HepG2 (cell line): ENCODE data around the gene PGPEP1. TPM values are rescaled to one million over a fixed set of nuclear protein-coding genes. Genes with fewer than 3 reads are reported as not detected.
A peak's percentile ranks its signal among the peaks of the same experiment; 100 is the strongest.

Experiments used
- ARID3A ChIP-seq: IDR thresholded peaks from 2 replicates; pipeline ENCODE4 v1.6.1; 2012; ENCODE audit warnings: low read depth, low read length, improper control_type of control experiment
- ARNTL ChIP-seq: sonication (generic); formaldehyde crosslinking; IDR thresholded peaks from 2 replicates; pipeline ENCODE4 v1.4.0; 2020; ENCODE audit warnings: mild to moderate bottlenecking, missing genetic modification reagents
- BHLHE40 ChIP-seq: IDR thresholded peaks from 2 replicates; pipeline ENCODE4 v1.6.1; 2011; ENCODE audit warnings: low read length, improper control_type of control experiment
- CBX2 ChIP-seq, 2 experiments: fragments of 200-600 bp in 1 of 2; sonication (generic); formaldehyde crosslinking in 1 of 2; IDR thresholded peaks; 2 replicates each; pipeline versions ENCODE4 v1.7.0 to v1.8.1; 2018 to 2022; ENCODE audit warnings: low read depth in 2 of 2, low read length in 1 of 2, mild to moderate bottlenecking in 1 of 2, missing genetic modification reagents in 1 of 2
- GATAD2A ChIP-seq: IDR thresholded peaks from 2 replicates; pipeline ENCODE4 v1.6.1; 2016
- KLF6 ChIP-seq: IDR thresholded peaks from 2 replicates; pipeline ENCODE4 v1.8.0; 2016; ENCODE audit warnings: missing biosample characterization, missing genetic modification reagents
- MXD3 ChIP-seq: IDR thresholded peaks from 2 replicates; pipeline ENCODE4 v1.6.1; 2016; ENCODE audit warnings: mild to moderate bottlenecking, missing biosample characterization, missing genetic modification reagents
- PTBP1 ChIP-seq: fragments of 200-400 bp; formaldehyde crosslinking; IDR thresholded peaks from 2 replicates; pipeline ENCODE4 v1.6.1; 2018; ENCODE audit warnings: low read length, low read depth; ENCODE audit not compliant: poor library complexity, severe bottlenecking
- REXO4 ChIP-seq: sonication (generic); formaldehyde crosslinking; IDR thresholded peaks from 2 replicates; pipeline ENCODE4 v1.8.0; 2022; ENCODE audit warnings: missing genetic modification reagents, mild to moderate bottlenecking, borderline replicate concordance
- SSRP1 ChIP-seq: IDR thresholded peaks from 2 replicates; pipeline ENCODE4 v1.6.1; 2016; ENCODE audit warnings: control low read depth
- TEAD2 ChIP-seq: sonication (generic); formaldehyde crosslinking; IDR thresholded peaks from 2 replicates; pipeline ENCODE4 v1.9.0; 2021; ENCODE audit warnings: missing genetic modification reagents
- THAP11 ChIP-seq: IDR thresholded peaks from 2 replicates; pipeline ENCODE4 v1.6.1; 2016; ENCODE audit warnings: missing biosample characterization, missing genetic modification reagents
- XBP1 ChIP-seq: sonication (generic); formaldehyde crosslinking; IDR thresholded peaks from 2 replicates; pipeline ENCODE4 v1.5.0; 2020; ENCODE audit warnings: missing genetic modification reagents
- ZFP37 ChIP-seq: sonication (generic); formaldehyde crosslinking; IDR thresholded peaks from 2 replicates; pipeline ENCODE4 v1.4.0; 2020; ENCODE audit warnings: missing genetic modification reagents, borderline replicate concordance
- ZNF460 ChIP-seq: sonication (generic); formaldehyde crosslinking; IDR thresholded peaks from 2 replicates; pipeline ENCODE4 v1.5.1; 2020; ENCODE audit warnings: missing genetic modification reagents, mild to moderate bottlenecking, borderline replicate concordance
- ZNF761 ChIP-seq: sonication (generic); formaldehyde crosslinking; conservative IDR thresholded peaks from 2 replicates; pipeline ENCODE4 v1.4.0; 2020; ENCODE audit warnings: mild to moderate bottlenecking, missing genetic modification reagents
- ZNF777 ChIP-seq: sonication (generic); formaldehyde crosslinking; IDR thresholded peaks from 2 replicates; pipeline ENCODE4 v1.4.0; 2020; ENCODE audit warnings: missing genetic modification reagents
- polyA plus RNA-seq, 8 experiments: library from polyadenylated mRNA; depleted of rRNA in 3 of 8; stranded (reverse) in 7 of 8; unstranded in 1 of 8; fragments of >200 nt; fragmentation: Illumina TruSeq in 4 of 8; extraction: Trizol in 4 of 8; gene quantifications; 2 replicates each; pipeline versions ENCODE4 v1.2.1 to v1.2.3, GENCODE V29; 2011 to 2016; ENCODE audit warnings: low read depth in 4 of 8, missing spikeins in 1 of 8, mixed read lengths in 1 of 8; ENCODE audit not compliant: insufficient read depth in 1 of 8
- total RNA-seq, 5 experiments: library from RNA; depleted of rRNA; stranded (reverse); fragments of >200 nt; fragmentation: Illumina TruSeq; extraction: Trizol; gene quantifications; 2 replicates each; pipeline ENCODE4 v1.2.3, GENCODE V29; 2016; ENCODE audit warnings: low read depth in 1 of 5
- TF ChIP-seq, protein P1 (sequence below): sonication (generic); formaldehyde crosslinking; IDR thresholded peaks from one replicate; pipeline ENCODE4 v1.5.1; 2020; ENCODE audit warnings: mild to moderate bottlenecking, missing genetic modification reagents; ENCODE audit errors: not compliant biosample characterization

PGPEP1 gene
- total and polyA plus RNA-seq, 2 of the 13 experiments (the other 11 are each of a cell fraction or from before 2014, with no cell fraction given) = 53.1 to 56.6 TPM

GRCh38 chr19:18379803-18380747, 39.7 kb downstream of the PGPEP1 start (continued):
- TF ChIP-seq ARID3A (no peak), CBX2 (IDR thresholded peaks at IDR 0.05; ENCODE audit: low read depth, low read length) (no peak), CBX2 (CRISPR knock-in tag; IDR thresholded peaks at IDR 0.05; ENCODE audit: low read depth) (no peak), PTBP1 (no peak), GATAD2A (CRISPR knock-in tag) (peak; percentile 97), TEAD2 (CRISPR knock-in tag) (no peak), MXD3 (CRISPR knock-in tag) (no peak), XBP1 (CRISPR knock-in tag) (no peak), ZNF761 (CRISPR knock-in tag) (peak; percentile 57; the same call in 1 of the 2 replicates), THAP11 (CRISPR knock-in tag) (peak; percentile 83), ZNF460 (CRISPR knock-in tag) (peak; percentile 64; the same call in 1 of the 2 replicates), REXO4 (CRISPR knock-in tag) (no peak), BHLHE40 (peak; percentile 81), SSRP1 (0 out of 2 replicates have a peak, but pooled peaks have one; percentile 31), ARNTL (peak; percentile 98), ZNF777 (no peak; the same call in 1 of the 2 replicates), KLF6 (CRISPR knock-in tag) (peak; percentile 91; the same call in 1 of the 2 replicates), ZFP37 (CRISPR knock-in tag) (0 out of 2 replicates have a peak, but pooled peaks have one; percentile 37)
- TF ChIP-seq, protein P1, sequence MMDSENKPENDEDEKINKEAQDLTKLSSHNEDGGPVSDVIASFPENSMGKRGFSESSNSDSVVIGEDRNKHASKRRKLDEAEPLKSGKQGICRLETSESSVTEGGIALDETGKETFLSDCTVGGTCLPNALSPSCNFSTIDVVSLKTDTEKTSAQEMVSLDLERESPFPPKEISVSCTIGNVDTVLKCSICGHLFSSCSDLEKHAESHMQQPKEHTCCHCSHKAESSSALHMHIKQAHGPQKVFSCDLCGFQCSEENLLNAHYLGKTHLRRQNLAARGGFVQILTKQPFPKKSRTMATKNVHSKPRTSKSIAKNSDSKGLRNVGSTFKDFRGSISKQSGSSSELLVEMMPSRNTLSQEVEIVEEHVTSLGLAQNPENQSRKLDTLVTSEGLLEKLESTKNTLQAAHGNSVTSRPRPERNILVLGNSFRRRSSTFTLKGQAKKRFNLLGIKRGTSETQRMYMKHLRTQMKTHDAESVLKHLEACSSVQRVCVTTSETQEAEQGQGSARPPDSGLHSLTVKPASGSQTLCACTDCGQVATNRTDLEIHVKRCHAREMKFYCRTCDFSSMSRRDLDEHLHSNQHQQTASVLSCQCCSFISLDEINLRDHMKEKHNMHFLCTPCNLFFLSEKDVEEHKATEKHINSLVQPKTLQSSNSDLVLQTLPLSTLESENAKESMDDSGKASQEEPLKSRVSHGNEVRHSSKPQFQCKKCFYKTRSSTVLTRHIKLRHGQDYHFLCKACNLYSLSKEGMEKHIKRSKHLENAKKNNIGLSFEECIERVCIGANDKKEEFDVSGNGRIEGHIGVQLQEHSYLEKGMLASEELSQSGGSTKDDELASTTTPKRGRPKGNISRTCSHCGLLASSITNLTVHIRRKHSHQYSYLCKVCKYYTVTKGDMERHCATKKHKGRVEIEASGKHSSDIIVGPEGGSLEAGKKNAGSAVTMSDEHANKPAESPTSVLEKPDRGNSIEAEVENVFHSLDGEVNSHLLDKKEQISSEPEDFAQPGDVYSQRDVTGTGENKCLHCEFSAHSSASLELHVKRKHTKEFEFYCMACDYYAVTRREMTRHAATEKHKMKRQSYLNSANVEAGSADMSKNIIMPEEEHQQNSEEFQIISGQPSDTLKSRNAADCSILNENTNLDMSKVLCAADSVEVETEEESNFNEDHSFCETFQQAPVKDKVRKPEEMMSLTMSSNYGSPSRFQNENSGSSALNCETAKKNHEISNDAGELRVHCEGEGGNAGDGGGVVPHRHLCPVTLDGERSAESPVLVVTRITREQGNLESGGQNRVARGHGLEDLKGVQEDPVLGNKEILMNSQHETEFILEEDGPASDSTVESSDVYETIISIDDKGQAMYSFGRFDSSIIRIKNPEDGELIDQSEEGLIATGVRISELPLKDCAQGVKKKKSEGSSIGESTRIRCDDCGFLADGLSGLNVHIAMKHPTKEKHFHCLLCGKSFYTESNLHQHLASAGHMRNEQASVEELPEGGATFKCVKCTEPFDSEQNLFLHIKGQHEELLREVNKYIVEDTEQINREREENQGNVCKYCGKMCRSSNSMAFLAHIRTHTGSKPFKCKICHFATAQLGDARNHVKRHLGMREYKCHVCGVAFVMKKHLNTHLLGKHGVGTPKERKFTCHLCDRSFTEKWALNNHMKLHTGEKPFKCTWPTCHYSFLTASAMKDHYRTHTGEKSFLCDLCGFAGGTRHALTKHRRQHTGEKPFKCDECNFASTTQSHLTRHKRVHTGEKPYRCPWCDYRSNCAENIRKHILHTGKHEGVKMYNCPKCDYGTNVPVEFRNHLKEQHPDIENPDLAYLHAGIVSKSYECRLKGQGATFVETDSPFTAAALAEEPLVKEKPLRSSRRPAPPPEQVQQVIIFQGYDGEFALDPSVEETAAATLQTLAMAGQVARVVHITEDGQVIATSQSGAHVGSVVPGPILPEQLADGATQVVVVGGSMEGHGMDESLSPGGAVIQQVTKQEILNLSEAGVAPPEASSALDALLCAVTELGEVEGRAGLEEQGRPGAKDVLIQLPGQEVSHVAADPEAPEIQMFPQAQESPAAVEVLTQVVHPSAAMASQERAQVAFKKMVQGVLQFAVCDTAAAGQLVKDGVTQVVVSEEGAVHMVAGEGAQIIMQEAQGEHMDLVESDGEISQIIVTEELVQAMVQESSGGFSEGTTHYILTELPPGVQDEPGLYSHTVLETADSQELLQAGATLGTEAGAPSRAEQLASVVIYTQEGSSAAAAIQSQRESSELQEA (CRISPR knock-in tag) = no peak
